GM18507 (cell line): ENCODE measurements around the gene ANKMY1.
"Not testable (repeated sequence)": the region's sequence is repeated elsewhere in the genome, so short reads cannot be mapped to it uniquely, and the experiment has no call there.

Source experiments
- DNase-seq: peaks from one replicate; pipeline ENCODE4 v3.0.0; 2011; ENCODE audit warnings: low read depth; ENCODE audit not compliant: insufficient read length; ENCODE audit errors: extremely low spot score
- FAIRE-seq: peaks from 2 replicates; lab custom pipeline; 2011; peaks lifted over from hg19 to GRCh38; lab: Jason Lieb, UNC

Gene ANKMY1

DNA sequence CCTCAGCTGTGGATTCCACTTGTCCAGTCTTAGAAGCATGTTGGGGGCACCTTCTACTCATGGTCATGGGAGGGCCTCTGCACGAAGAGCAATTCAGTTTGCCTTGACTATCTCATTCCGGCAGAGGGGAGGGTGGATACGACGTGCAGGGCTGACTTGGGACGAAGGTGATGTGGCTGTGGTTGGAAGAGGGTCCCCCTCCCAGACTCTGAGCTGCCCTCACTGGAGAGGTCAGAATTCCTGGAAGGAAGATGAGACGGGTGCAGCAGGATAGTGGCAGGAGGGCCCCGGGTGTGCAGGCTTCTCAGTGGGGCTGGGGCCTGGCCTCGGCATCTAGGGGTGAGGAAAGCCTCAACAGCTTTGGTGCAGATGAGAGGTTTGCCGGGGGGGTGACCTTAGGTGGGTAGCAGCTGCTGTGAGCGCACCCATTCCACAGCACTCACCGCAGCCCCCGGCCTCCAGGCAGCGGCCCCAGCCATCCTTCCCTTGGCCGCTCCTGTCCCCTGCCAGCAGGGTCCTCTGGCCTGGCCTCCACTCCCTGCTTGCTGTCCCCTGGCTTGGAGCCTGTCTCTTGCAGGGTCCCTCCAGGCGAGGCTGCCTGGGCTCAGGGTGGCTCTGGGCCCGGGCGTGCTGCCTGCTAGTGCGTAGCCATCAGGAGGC is 13.7 kb upstream of the ANKMY1 start:
- FAIRE-seq (no peak), DNase-seq (no peak)

DNA sequence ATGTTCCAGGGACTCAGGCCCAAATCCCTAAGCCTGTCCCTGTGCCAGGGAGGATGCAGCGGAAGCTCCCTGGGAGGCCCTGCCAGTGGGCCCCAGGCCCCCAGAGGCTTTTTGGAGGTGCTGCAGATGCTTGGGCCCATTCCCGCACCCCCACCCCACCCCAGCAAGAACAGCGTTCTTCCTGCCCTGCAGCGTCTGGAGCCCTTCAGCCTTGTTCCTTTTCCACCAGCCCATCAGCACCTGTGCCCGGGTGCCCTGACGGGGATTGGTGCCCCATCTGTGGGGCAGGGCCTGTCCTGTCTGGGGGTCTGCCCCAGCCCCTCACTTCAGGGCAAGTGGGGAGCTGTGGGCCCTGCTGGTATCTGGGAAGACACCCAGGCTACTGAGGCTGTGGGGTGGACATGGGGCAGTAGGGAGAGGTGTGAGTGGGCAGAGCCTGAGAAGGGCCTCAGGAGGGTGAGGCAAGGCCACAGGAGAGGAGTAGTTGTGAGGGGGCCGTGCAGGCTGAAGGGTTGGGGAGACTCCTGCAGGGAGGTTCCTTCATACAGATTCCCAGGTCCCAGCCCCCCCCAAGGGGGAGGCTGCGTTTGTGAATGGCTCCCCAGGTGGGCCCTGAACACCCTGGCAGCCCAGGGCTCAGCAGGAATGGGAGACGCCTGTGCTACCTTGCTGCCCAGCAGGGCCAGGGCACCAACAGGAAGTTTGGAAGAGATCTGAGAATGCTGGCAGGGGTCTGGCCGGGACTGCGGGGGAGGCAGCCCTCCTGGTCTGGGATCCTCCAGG is 12.9 kb upstream of the ANKMY1 start:
- FAIRE-seq (no peak), DNase-seq (no peak)

DNA sequence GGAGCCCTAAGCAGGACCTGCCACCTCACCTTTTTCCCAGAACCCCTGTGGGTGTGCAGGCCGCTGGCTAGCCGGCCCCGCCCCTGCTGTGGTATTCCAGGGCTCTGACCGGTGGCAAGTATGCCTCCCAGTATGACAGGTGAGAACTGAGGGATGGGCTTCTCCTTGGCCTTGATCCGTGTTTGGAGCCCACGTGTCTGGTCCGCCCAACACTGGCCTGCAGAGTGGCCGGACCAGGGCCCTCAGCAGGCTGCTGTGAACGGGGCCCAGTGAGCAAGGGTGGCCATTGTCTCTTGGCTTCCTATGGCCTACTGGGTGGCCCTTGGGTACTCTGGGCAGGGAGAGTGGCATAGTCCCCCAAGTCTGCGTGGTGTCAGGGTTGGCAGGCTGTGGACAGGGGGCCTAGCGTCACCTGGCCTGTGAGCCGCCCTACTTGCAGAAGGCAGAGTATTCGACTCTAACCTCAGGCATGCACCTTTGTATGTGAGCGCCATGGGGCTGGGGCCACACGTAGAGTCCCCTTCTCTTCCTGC is 12.3 kb upstream of the ANKMY1 start:
- FAIRE-seq (no peak), DNase-seq (no peak)

DNA sequence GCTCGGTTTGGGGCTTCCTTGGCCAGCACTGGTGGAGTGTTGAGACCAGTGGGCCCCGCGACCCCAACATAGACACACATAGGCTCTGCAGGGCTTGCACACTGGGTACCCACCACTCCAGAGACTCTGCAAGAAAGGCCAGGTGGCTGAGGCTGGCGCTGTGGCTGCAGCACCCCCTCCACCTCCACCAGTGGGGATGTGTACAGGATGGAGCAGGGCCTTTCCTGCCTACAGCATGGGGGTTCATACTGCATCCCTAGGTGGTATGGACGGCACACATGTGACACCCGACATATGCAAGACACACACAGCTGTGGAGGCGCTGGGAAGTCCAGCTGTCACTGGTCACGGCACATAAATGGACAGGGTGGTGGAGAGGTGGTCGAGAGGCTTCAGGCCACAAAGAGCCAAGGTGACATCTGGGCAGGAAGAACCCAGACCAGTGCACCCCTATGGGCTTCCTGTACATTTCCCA is 11.8 kb upstream of the ANKMY1 start:
- DNase-seq, result no peak
- peak; percentile 26 for FAIRE-seq

DNA sequence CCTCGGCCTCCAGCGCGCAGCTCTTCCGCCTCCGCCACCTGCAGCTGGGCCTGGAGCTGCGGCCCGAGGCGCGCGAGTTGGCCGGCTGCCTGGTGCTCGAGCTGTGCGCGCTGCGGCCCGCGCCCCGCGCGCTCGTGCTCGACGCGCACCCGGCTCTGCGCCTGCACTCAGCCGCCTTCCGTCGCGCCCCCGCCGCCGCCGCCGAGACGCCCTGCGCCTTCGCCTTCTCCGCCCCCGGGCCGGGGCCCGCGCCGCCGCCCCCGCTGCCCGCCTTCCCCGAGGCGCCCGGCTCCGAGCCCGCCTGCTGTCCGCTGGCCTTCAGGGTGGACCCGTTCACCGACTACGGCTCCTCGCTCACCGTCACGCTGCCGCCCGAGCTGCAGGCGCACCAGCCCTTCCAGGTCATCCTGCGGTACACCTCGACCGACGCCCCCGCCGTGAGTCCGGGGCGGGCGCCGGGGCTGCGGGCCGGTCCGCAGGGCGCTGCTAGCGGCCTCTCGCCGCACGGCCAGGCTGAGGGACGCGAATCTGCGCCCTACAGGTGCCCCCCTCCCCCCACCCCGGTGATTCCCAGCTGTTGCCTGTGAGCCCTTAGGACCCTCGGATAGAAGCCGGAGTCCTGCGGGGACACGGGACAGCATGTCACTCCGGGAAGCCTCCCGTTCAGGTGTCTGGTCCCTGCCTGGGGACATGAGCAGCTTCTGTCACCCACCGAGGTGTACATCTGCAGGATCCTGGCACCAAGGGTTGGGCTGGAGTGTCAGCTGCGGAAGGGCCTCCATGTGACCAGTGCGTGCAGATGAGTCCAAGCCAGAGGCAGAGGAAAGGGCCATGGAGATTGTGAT is 11.1 kb upstream of the ANKMY1 start:
- DNase-seq (no peak), FAIRE-seq (peak; percentile 62)

DNA sequence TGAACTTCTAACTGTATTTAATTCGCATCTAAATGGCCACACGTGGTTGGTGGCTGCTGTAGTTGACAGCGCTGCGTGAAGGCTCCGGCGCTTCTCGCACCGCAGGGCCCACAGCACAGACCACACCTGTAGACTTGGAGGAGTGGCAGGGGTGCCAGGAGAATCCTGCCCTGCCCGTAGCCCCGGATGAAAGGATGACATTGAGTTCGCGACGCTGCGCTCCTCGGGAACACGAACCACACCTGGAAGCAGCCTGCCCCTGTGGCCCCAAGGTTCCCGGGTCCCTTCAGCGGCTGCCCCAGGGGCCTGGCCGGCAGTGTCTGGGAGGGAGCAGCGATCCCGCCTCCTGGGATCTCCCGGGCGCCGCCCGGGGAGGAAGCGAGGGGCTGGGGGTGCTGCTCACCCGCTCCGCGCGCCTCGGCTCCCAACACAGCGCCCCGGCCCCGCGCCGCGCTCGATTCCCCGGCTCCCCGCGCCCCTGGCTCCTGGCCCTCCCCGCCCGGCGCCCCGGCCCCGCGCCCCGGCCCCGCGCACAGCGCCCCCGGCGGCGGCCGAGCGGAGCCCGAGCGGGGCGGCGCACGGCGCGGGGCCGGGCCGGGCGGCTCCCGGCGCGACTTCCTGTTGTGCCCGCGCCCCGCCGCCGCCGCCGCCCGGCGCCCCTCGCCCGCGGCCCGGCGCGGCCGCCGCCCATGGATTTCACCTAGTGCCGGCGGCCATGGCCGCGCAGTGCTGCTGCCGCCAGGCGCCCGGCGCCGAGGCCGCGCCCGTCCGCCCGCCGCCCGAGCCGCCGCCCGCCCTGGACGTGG is 10.3 kb upstream of the ANKMY1 start, which contains the start of gene RNPEPL1:
TSS of gene RNPEPL1 (plus strand) at position 613 of the 806 bp plus-strand sequence. CDS start at position 716, 103 bp downstream.
- DNase-seq (no peak), FAIRE-seq (peak; percentile 21)

DNA sequence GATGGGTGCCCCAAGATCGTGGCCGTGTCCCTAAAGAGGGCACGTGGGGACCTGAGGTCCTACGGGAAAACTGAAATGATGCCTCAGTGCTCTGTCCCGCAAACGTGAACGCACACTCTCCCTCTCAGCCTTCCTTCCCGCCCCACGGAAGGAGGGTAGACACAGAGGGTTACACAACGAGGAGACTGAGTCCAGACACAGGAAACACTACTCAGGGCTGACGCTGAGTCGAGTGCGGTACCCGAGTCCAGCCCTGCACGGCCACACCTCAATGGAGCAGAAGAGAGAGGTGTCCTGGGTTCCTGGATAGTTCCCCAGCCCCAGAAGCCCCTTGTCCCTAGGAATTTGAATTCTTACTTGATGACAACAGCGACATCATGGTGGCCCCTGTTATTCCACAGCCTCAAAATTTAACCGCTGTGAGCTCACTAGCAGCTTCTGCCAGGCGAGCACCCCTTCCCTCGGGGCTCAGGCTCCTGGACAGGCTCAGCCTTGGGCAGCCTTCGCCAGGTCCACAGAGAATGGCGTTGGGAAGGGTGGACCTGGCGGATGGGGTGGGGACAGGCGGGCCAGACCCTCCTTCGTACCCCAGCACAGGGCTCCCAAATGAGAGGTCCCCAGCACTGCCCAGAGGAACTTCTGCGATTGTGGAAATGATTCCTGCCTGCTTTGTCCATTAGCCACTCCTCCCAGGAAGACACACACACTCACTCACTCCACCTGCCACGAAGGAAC is 9.5 kb upstream of the ANKMY1 start:
- FAIRE-seq, result no peak
- no peak for DNase-seq

DNA sequence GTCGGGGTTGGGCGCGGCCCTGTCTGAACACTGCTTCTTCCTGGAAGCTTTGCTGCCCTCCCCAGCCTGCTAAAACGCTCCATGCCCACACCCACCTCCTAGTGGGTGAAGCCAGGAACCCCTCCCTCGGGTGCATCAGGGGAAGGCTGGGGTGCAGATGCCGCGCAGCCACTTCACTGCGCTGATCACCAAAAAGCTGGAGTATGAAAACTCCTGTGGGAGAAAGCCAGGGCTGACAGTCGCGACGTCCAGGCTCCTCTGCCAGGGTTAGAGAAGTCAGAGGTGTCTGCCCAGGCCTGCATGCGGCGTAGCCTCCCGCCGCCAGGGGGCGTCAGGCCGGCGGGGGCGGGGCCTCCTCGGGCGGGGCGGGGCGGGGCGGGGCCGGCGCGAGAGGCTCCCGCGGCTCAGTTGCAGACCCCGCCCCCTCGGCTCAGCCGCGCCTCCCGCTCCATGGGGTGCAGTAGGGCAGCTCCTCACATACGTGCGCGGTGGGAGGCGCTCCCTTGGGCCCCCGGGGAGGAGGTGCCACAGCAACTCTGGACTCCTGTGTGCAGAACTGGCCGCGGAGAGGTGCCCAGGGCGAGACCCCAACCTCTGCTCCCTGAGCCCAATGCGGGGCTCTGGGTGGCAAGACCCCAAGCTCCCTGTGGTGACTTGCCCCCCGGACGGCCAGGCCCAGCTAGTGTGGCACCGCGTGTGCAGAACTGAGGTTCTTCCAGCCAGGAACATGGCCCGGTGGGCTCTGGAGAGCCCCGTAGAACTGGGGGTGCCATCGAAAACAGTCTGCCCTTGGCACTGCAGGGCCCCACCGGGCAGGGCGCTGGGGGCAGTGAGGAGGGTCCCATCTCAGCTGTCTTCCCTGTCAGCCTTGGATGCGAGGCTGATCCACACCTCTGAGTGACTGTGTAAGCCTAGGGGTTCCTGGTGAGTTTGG is 8.7 kb upstream of the ANKMY1 start:
- DNase-seq (peak; percentile 64), FAIRE-seq (peak; percentile 81)

DNA sequence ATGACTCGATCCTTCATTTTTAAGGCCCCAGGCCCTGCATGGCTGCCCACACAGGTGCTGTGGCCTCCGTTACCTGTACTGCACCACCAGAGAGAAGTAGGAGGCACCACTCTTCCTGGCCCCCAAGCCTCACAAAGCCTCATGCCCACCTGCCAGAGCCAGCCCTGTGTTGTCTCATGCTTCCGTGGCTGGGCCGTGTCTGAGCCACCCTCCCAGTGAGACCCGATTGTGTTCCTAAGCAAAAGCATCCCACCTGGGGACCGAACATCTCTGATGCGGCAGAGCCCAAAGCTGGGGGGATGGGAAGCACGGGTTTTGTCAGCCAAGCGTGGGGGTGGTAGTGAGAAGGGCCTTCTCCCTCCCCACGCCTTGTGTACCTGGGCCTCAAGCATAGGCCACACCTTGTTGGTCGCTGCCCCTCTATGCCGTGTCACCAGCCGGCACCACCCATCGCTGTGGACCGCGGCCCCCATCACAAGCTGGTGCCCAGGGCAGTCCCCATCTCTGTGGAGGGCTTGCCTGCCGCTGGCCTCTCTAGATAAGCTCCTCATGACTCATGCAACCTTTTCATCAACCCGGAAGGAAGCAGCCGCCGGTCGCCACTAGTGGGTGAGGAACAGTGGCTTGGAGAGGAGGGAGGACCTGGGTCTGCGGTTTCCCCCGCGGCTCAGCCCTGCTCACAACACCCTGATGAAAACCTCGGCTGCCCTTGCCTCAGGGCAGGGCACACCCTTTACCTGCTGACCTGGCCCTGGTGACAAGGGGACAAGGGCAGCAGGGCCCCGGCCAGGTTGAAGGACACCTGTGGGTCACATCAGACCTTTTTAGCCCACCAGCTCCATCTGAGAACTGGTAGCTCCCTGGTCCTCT is 7.8 kb upstream of the ANKMY1 start:
- FAIRE-seq (peak; percentile 95), DNase-seq (no peak)

DNA sequence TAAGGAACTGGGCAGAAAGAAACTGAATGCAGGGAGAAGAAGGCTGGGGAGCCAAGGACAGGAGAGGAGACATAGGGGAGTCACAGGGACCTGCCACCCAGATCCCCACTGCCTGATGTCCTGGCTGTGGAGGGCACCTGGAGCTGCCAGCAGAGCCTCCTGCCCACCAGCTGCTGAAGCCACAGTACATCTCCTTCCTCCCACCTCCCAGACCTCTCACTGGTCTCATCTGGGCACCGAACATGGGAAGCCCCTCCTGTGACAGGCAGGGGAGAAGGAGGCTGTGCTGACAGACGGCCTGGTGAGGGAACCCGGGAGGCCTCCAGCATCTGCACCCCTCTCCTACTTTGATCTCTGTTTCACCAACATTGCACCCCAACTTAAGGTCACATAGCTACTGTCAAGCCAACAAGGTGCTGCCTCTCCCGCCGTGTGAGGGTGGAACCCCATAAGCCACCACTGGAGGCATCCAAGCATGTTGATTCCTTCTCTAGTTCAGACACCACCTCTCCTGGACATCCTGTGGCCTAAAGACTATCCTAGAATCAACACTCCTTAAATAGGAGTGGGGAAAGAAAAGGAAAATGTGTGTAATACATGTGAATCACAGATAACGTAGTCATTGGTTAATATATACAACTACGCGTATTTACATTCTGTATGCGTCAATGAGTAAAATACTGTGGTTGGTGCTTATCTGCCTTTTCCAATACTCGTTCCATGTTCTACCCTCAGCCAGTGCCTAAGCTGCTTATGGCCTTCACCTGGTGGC is 7.0 kb upstream of the ANKMY1 start:
- no peak for FAIRE-seq
- DNase-seq, result no peak

DNA sequence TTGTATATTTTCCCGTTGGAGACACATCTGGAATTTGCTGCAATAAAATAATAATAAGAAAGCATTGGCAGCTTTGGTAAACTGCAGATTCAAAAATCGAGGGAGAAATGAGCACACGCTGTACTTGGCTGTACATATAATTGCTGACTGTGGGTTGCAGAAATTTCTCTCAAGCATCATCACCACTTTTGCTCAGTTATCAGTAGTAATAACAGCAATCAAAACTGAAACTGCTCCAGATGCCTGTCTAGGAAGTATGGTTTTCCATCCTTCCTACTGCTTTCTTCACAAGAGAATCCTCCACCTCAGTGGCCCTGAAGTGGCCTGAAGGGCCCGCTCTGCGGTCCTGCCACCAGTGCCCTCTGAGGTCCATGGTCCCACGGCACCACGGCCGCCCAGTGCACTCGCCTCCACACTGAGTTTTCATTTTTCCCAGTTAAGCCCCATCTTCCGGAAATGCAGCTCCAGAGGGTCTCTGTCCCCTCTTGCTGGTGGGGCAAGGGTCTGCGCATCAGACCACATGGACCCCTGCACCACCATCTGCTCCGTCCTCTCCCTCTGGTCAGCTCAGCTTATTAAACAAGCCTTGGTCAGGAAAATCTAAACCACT is 6.3 kb upstream of the ANKMY1 start:
- FAIRE-seq (no peak), DNase-seq (no peak)

DNA sequence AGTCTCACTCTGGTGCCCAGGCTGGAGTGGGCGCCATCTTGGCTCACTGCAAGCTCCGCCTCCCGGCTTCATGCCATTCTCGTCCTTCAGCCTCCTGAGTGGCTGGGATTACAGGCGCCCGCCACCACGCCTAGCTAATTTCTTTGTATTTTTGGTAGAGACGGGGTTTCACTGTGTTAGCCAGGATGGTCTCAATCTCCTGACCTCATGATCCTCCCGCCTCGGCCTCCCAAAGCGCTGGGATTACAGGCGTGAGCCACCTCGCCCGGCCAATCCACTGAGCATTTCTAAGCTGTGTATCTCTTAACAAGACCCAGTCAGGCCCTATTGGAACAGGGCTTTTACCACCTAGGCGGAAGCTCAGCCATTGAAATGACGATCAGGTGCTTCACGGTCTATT is 5.4 kb upstream of the ANKMY1 start:
- not testable (repeated sequence) for FAIRE-seq, DNase-seq

DNA sequence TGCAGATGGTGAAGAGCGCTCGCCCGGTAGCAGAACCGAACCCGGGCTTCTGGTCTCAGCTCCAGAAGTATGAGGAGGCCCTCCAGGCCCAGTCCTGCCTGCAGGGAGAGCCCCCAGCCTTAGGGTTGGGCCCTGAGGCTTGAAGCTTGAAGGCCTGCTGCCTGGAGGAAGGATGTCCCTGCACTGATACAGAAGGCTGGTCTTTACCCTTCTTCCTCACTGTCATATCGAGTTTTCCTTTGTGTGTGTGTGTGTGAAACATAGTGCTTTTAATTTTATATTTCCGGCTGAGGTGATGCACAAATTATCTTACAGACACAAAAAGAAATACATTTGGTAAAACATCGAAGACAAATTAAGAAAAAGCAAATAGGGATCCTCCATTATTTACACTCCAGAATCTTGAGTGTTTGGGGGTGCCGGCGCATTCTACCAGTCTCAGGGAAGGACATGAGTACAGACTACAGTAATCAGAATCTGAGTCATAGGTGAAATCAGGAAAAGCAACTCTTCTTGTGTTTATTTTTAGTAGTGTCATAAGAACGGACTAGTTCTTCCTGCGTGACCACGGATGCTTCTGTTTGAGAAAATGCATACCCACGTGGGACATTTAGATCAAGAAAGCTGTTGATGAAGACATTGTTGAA is 3.7 kb upstream of the ANKMY1 start:
- DNase-seq (no peak), FAIRE-seq (peak; percentile 52)

DNA sequence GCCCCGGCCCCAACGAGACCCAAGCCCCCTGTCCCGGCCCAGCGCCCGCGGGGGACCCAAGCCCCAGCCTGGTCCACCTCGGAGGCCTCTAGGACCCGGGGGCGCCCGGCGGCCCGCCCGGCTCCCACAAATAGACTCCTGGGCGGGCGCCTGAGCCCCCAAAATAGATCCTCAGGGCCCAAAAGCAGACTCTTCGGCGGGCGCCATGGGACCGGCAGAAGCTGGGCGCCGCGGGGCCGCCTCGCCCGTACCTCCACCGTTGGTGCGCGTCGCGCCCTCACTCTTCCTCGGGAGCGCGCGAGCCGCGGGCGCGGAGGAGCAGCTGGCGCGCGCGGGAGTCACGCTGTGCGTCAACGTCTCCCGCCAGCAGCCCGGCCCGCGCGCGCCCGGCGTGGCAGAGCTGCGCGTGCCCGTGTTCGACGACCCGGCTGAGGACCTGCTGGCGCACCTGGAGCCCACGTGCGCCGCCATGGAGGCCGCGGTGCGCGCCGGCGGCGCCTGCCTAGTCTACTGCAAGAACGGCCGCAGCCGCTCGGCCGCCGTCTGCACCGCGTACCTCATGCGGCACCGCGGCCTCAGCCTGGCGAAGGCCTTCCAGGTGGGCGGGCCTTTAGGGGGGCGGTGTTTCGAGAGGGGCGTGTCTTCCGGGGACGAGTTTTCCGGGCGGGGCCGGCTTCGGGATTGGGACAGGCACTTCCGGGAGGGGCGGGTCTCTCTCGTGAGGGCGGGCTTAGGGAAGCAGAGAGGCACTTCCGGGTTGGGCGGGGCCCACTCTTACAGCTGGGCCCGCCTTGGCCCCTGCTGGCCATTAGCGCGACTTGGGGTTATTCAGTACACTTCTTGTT is 2.9 kb upstream of the ANKMY1 start:
- DNase-seq (peak; percentile 79), FAIRE-seq (peak; percentile 90)
